Measurements from ENCODE around the gene IGF2R. TPM values are rescaled to one million over a fixed set of nuclear protein-coding genes. Genes with fewer than 3 reads are reported as not detected.
A peak's percentile ranks its signal among the peaks of the same experiment; 100 is the strongest.

The IGF2R gene
- total RNA-seq, 2 donors from 2014 or later, result 60.3 to 91.3 TPM

DNA sequence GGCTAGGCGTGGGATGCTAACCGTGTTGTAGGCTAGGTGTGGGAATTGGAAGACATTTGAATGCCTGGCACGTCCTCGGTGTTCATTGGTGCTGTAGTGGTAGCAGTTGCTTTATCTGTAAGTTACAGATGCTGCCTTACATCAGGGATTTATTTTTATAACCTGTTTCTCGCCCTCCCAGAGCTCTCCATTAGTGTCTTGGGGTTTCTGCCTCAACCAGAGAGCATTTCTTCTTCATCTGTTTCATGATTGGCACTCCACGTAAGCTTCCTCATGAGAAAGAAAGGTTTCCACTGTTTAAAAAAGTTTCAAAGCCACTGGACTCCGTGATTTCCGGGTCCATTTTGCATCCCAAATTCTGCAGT is 9.0 kb downstream of the IGF2R start:
- 81% methylated on average over 8 of the region's 8 CpGs for WGBS
- TF ChIP-seq POLR2A (IDR thresholded peaks at IDR 0.05), result no peak
- no peak for TF ChIP-seq POLR2AphosphoS5 (IDR thresholded peaks at IDR 0.05)
- Histone ChIP-seq H3K4me1 (replicated peaks) (peaks cover 16% of the 10 kb centered on the region), H3K27me3 (replicated peaks; ENCODE audit: insufficient read depth) (no peaks in the 10 kb centered on the region), H3K9me3 (no peaks in the 10 kb centered on the region), H3K36me3 (no peaks in the 10 kb centered on the region), H3K27ac (no peak overlapping the region), H3K4me3 (no peak overlapping the region)
- intact Hi-C loops (cut with DNase I), result no loop called here
- no peak for DNase-seq (ENCODE audit: low spot score)

DNA sequence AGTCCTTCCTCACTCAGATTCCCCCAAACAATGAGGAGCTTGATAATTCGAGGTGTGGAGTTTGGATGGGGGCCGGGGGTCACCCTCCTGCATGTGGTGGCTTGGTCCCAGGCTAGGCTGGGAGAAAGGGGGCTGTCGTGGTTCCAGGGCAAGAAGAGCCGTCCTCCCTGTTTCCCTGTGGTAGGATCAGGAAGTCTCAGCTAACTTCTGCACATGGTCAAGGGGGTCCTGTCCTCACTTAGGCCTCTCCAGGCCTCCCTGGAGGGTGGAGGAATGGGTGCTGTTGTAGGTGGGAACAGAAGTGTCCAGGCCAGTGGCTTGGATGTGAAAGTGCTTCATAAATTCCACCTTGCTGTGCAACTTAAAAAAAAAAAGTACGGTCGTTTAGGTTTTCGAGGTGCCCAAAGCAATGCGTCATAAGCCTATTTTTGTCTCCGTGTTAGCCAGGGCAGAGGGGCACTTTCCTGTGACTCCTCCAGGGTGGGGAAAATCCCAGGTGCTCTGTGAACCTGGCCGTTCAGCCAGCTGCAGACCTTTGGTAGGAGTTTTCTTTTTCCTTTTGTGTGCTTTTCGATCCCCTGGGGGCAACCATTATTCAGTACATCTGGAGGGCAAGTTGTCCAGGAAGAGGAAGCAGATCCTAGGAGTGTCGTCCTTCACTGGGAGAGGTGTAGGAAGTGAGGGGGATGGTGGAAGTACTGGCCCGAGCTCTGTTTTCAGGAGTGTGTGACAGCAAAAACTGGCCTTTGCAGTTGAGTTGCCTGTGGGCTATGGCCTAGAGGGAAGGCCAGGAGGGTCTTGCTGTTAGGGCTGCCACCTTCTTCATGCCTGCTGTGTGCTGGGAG is 9.6 kb downstream of the IGF2R start:
- no peaks in the 10 kb centered on the region for H3K27me3 ChIP-seq (replicated peaks; ENCODE audit: insufficient read depth)
- WGBS, result 71% methylated on average over 13 of the region's 13 CpGs
- H3K36me3 ChIP-seq, result no peaks in the 10 kb centered on the region
- H3K9me3 ChIP-seq, result no peaks in the 10 kb centered on the region
- DNase-seq (ENCODE audit: low spot score), result no peak
- intact Hi-C loops (cut with DNase I), result no loop called here
- TF ChIP-seq POLR2A (IDR thresholded peaks at IDR 0.05) (no peak), POLR2AphosphoS5 (IDR thresholded peaks at IDR 0.05) (no peak)
- TF ChIP-seq, protein P1, sequence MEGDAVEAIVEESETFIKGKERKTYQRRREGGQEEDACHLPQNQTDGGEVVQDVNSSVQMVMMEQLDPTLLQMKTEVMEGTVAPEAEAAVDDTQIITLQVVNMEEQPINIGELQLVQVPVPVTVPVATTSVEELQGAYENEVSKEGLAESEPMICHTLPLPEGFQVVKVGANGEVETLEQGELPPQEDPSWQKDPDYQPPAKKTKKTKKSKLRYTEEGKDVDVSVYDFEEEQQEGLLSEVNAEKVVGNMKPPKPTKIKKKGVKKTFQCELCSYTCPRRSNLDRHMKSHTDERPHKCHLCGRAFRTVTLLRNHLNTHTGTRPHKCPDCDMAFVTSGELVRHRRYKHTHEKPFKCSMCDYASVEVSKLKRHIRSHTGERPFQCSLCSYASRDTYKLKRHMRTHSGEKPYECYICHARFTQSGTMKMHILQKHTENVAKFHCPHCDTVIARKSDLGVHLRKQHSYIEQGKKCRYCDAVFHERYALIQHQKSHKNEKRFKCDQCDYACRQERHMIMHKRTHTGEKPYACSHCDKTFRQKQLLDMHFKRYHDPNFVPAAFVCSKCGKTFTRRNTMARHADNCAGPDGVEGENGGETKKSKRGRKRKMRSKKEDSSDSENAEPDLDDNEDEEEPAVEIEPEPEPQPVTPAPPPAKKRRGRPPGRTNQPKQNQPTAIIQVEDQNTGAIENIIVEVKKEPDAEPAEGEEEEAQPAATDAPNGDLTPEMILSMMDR (IDR thresholded peaks at IDR 0.05), result no peak
- H3K27ac ChIP-seq, result no peak overlapping the region
- H3K4me3 ChIP-seq, result no peak overlapping the region
- H3K4me1 ChIP-seq (replicated peaks), result peaks cover 22% of the 10 kb centered on the region

DNA sequence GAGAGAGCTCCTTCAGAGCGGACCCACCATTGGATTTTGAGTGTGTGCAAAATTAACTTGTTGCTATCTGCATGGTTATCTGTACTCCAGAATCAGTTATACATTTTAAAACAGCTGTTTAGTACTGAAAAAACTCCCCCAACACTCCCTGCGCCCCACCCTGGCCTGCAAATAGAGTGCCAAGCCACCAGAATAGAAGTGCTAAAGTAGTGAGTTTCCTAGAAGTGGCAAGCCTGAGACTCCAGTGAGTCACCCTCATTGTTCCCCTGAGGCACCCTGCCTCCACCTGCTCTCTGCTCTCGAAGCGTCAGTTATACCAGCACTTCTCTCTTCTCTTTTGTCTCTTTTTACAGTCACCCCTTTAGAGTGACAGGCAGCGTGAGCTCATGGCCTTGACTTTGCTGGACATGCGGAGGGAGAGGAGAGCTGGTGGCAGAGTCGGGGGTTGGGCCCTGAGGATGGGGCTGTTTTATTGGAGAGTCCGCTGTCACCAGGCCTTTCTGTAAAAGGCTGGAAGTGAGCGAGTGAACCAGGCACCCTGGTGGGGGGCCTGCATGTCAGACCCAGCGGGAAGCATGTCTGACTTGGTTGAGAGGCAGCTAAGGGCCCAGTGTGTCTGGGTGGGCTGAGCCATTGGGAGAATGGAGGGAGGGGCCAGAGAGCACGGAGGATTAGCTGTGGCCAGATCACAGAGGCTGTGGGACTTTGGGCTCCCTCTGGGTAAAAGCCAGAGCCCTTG is 10.4 kb downstream of the IGF2R start:
- H3K27ac ChIP-seq, result no peak overlapping the region
- 76% methylated on average over 11 of the region's 11 CpGs for WGBS
- H3K4me3 ChIP-seq, result no peak overlapping the region
- H3K27me3 ChIP-seq (replicated peaks; ENCODE audit: insufficient read depth), result no peaks in the 10 kb centered on the region
- DNase-seq (ENCODE audit: low spot score), result no peak
- no peaks in the 10 kb centered on the region for H3K36me3 ChIP-seq
- no peaks in the 10 kb centered on the region for H3K9me3 ChIP-seq
- TF ChIP-seq POLR2A (IDR thresholded peaks at IDR 0.05), result no peak
- TF ChIP-seq, protein P1 (IDR thresholded peaks at IDR 0.05), result no peak
- TF ChIP-seq POLR2AphosphoS5 (IDR thresholded peaks at IDR 0.05), result no peak
- peaks cover 22% of the 10 kb centered on the region for H3K4me1 ChIP-seq (replicated peaks)
- intact Hi-C loops (cut with DNase I), result no loop called here

DNA sequence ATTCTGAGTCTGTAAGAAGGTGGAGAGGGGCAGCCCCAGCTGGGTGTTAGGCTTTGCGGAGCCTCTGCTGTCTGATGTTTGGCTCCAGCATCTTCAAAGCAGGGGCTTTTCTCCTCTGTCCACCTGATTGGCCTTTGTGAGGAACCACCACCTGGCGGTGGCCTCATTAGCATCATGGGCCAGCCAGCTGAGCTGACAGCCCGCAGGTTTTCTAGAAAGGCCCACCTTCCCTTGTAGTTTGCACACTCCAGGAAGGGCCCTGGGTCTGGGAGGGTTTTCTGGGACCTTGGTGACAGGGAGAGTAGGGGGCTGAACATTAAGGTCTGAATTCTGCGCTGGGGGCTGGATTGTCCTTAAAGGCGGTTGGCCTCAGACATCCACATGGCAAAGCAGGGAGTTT is 11.6 kb downstream of the IGF2R start:
- no peaks in the 10 kb centered on the region for H3K36me3 ChIP-seq
- intact Hi-C loops (cut with DNase I), result no loop called here
- no peaks in the 10 kb centered on the region for H3K9me3 ChIP-seq
- H3K27me3 ChIP-seq (replicated peaks; ENCODE audit: insufficient read depth), result no peaks in the 10 kb centered on the region
- TF ChIP-seq POLR2AphosphoS5 (IDR thresholded peaks at IDR 0.05), result no peak
- TF ChIP-seq, protein P1 (IDR thresholded peaks at IDR 0.05), result no peak
- TF ChIP-seq POLR2A (IDR thresholded peaks at IDR 0.05), result no peak
- H3K4me1 ChIP-seq (replicated peaks), result peaks cover 22% of the 10 kb centered on the region
- H3K4me3 ChIP-seq, result no peak overlapping the region
- DNase-seq (ENCODE audit: low spot score), result no peak
- no peak overlapping the region for H3K27ac ChIP-seq
- WGBS, result 90% methylated on average over 5 of the region's 5 CpGs

DNA sequence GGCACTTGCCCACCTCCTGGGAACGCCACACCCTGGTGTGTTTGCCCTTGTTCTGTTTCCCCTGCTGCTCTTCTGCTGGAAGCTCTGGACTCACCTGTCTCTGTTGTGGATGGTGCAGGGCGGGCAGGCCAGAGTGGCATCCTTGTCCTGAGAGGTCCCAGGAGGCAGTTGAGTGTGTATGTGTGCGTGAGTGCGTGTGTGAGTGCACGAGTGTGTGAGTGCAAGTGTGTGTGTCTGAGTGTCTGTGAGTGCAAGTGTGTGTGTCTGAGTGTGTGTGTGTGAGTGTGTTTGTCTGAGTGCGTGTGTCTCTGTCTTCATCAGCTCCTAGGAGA is 12.2 kb downstream of the IGF2R start:
- no peaks in the 10 kb centered on the region for H3K27me3 ChIP-seq (replicated peaks; ENCODE audit: insufficient read depth)
- H3K4me3 ChIP-seq, result no peak overlapping the region
- no peaks in the 10 kb centered on the region for H3K9me3 ChIP-seq
- no peaks in the 10 kb centered on the region for H3K36me3 ChIP-seq
- 85% methylated on average over 6 of the region's 6 CpGs for WGBS
- peak overlapping the region in 1 of 2 donors; percentile 31 for H3K27ac ChIP-seq
- TF ChIP-seq POLR2AphosphoS5 (IDR thresholded peaks at IDR 0.05) (no peak), POLR2A (IDR thresholded peaks at IDR 0.05) (no peak)
- TF ChIP-seq, protein P1 (IDR thresholded peaks at IDR 0.05), result no peak
- no peak for DNase-seq (ENCODE audit: low spot score)
- H3K4me1 ChIP-seq (replicated peaks), result peaks cover 22% of the 10 kb centered on the region
- intact Hi-C loops (cut with DNase I), result no loop called here
